Ovary (tissue), 9 donors: ENCODE results near the gene DDR2. TPM values are rescaled to one million over a fixed set of nuclear protein-coding genes. Genes with fewer than 3 reads are reported as not detected.

Experiments
- DNase-seq, 5 donors: peaks; one replicate each; pipeline ENCODE4 v3.0.0-alpha.2; 2019 to 2020
- H3K27ac ChIP-seq, 2 donors: fragments of 200-600 bp; one replicate each; pipeline versions ENCODE4 v1.5.1 to v1.8.0; 2019 to 2022
- H3K27me3 ChIP-seq: fragments of 200-600 bp; one replicate; pipeline ENCODE4 v1.8.0; 2022
- H3K36me3 ChIP-seq: fragments of 200-600 bp; sonication (generic); one replicate; pipeline ENCODE4 v1.5.1; 2019
- H3K4me1 ChIP-seq: one replicate; pipeline ENCODE4 v1.8.1; 2013; ENCODE audit warnings: mild to moderate bottlenecking, moderate library complexity; ENCODE audit not compliant: insufficient read depth
- H3K4me3 ChIP-seq: fragments of 200-600 bp; sonication (generic); one replicate; pipeline ENCODE4 v1.5.1; 2017
- H3K9me3 ChIP-seq, 2 donors: fragments of 200-600 bp in 1 of 2; sonication (generic) in 1 of 2; one replicate each; pipeline versions ENCODE4 v1.5.1 to v1.8.1; 2013 to 2019; ENCODE audit warnings: mild to moderate bottlenecking in 1 of 2, moderate library complexity in 1 of 2
- EP300 ChIP-seq: sonication (generic); formaldehyde crosslinking; IDR thresholded peaks from one replicate; pipeline ENCODE4 v1.6.1; 2017; ENCODE audit warnings: antibody characterized with exemption
- POLR2A ChIP-seq: fragments of 450-650 bp; IDR thresholded peaks from one replicate; pipeline ENCODE4 v1.6.1; 2017; ENCODE audit warnings: antibody characterized with exemption, mild to moderate bottlenecking, moderate library complexity
- WGBS, 3 donors: extraction: QIAGEN DNeasy Blood & Tissue Kit in 1 of 3; methylation state at CpG; one replicate each; pipeline versions ENCODE4 v1.1.5 to v1.1.7; 2013 to 2017; 5-methylcytosine and 5-hydroxymethylcytosine counted together
- intact Hi-C, 4 donors: fragments of 100-400 bp; cut with DNase I; formaldehyde crosslinking; loops; one replicate each; pipeline versions ENCODE4 v1.11.0 to v1.15.1; 2022 to 2023
- polyA plus RNA-seq, 2 donors: library from polyadenylated mRNA; stranded (reverse); fragments of 200-250 nt in 1 of 2; fragments of 350-450 nt in 1 of 2; fragmentation: Illumina TruSeq in 1 of 2; extraction: RNeasy Lipid Tissue Mini Kit (QIAGEN cat#74804) in 1 of 2; gene quantifications; one replicate each; pipeline ENCODE4 v1.2.3, GENCODE V29; 2013 to 2014
- total RNA-seq, 7 donors: library from RNA; depleted of rRNA in 2 of 7; stranded (reverse); fragments of >200 nt in 2 of 7; fragmentation: NEBNext Ultra II Directional in 3 of 7; extraction: Animal tissue kit (Norgen Biotek cat#: 25700) in 3 of 7; gene quantifications; one replicate each; pipeline versions ENCODE4 v1.1.0 to v1.2.4, GENCODE V29; 2016 to 2023
- TF ChIP-seq, protein P1 (sequence below), 3 donors: fragments of 450-650 bp in 2 of 3; fragments of 200-600 bp in 1 of 3; IDR thresholded peaks; one replicate each; pipeline versions ENCODE4 v1.5.1 to v1.8.0; 2016 to 2022; ENCODE audit warnings: antibody characterized with exemption in 3 of 3, mild to moderate bottlenecking in 1 of 3
- donor health status: DM: no; HTN: no; CAD: no; lungs with moderate emphysema.
- donor health status: DM: no; HTN: no; CAD: no.
- donor health status: Bipolar disorder and iron deficiency.
- donor health status: DM: yes; HTN: yes; CAD: no.
- donor health status: DM: no; HTN: no; CAD: no.
- donor health status: DM: yes; HTN: yes; CAD: no.

DDR2 gene
- total and polyA plus RNA-seq, 9 donors = 25.6 to 143 (median 79.0) TPM

DNA sequence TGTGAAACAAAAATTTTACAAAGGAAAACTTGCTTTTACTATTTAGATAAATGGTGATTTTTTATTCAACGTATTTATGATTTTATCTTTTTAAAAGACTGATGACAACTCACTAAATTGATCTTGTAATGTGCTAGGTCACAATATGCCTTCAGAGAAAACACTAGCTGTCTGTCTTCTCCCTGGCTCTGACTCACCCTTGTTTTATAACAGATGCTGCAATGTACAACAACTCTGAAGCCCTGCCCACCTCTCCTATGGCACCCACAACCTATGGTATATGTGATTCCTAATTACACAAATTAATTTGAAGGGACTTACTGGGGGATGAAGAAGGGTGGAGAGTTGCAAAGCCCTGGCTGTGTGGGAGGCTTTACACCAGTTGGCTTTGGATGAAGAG, 133.5 kb downstream of the DDR2 start:
- 89 to 94% (median 94%) methylated on average over 1 of the region's 1 CpG for WGBS, 3 donors
- Histone ChIP-seq H3K36me3 (no peaks in the 10 kb centered on the region), H3K9me3 (no peaks in the 10 kb centered on the region), H3K4me1 (no peaks in the 10 kb centered on the region), H3K27me3 (no peaks in the 10 kb centered on the region), H3K27ac (no peak overlapping the region), H3K4me3 (no peak overlapping the region)
- intact Hi-C loops = no loop called here
- TF ChIP-seq EP300 (no peak), POLR2A (no peak)
- TF ChIP-seq, protein P1, sequence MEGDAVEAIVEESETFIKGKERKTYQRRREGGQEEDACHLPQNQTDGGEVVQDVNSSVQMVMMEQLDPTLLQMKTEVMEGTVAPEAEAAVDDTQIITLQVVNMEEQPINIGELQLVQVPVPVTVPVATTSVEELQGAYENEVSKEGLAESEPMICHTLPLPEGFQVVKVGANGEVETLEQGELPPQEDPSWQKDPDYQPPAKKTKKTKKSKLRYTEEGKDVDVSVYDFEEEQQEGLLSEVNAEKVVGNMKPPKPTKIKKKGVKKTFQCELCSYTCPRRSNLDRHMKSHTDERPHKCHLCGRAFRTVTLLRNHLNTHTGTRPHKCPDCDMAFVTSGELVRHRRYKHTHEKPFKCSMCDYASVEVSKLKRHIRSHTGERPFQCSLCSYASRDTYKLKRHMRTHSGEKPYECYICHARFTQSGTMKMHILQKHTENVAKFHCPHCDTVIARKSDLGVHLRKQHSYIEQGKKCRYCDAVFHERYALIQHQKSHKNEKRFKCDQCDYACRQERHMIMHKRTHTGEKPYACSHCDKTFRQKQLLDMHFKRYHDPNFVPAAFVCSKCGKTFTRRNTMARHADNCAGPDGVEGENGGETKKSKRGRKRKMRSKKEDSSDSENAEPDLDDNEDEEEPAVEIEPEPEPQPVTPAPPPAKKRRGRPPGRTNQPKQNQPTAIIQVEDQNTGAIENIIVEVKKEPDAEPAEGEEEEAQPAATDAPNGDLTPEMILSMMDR (IDR thresholded peaks at IDR 0.05) = no peak
- no peak for DNase-seq

DNA sequence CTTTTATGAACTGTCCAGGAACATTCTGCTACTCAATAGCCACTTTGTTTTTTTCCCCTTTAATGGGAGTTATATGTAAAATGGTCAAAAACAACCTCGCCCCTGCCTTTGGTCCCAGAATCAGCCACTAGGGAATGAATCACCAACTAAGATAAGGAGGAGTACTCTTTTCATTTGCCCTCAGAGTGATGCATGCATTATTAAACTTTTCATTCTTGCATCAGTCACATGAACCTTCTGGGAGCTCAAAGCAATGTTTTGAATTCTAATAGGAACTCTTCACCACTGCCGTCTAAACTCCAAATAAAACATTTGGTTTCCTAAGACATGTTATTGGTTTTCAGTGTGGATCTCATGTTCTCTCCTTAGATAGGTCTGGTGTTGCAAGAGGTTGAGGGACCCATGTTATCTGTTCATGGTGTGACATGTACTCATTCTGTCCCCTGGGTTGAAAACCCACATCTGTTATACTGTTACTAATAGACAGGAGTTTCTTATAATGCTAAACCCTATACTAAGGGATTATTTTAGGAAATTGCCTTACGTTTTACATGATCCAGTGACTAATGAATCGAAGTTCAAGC, 140.4 kb downstream of the DDR2 start:
- no peak overlapping the region for H3K4me3 ChIP-seq
- no peaks in the 10 kb centered on the region for H3K36me3 ChIP-seq
- intact Hi-C loops = no loop called here
- no peak overlapping the region for H3K27ac ChIP-seq
- no peaks in the 10 kb centered on the region for H3K4me1 ChIP-seq
- H3K9me3 ChIP-seq = no peaks in the 10 kb centered on the region
- WGBS, 3 donors = 48 to 66% (median 62%) methylated on average over 4 of the region's 4 CpGs
- TF ChIP-seq EP300 = no peak
- TF ChIP-seq, protein P1 (IDR thresholded peaks at IDR 0.05) = no peak
- TF ChIP-seq POLR2A = no peak
- H3K27me3 ChIP-seq = no peaks in the 10 kb centered on the region
- DNase-seq = no peak

DNA sequence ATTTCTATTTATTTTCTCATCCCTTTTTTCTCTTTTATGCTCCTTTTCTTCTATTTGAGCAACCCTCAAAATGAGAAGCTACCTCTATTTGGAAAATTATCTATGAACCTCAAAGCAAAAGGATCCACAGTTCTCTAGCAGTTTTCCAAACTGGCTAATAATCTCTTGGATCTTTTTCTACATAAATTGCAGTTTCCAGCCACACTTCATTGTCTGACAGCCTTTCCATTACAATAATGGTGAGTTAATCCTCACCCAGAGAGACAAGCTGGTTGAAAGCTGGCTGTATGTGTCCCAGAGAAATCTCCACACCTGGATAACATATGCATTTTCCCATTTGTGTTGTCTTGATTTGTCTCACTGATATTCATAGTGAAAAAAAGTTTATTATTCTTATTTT, 141.7 kb downstream of the DDR2 start:
- intact Hi-C loops = no loop called here
- no peak for DNase-seq
- no peak overlapping the region for H3K27ac ChIP-seq
- TF ChIP-seq POLR2A (no peak), EP300 (no peak)
- TF ChIP-seq, protein P1 (IDR thresholded peaks at IDR 0.05) = no peak
- no peaks in the 10 kb centered on the region for H3K27me3 ChIP-seq
- no peaks in the 10 kb centered on the region for H3K36me3 ChIP-seq
- no peaks in the 10 kb centered on the region for H3K9me3 ChIP-seq
- H3K4me1 ChIP-seq = no peaks in the 10 kb centered on the region
- no peak overlapping the region for H3K4me3 ChIP-seq

DNA sequence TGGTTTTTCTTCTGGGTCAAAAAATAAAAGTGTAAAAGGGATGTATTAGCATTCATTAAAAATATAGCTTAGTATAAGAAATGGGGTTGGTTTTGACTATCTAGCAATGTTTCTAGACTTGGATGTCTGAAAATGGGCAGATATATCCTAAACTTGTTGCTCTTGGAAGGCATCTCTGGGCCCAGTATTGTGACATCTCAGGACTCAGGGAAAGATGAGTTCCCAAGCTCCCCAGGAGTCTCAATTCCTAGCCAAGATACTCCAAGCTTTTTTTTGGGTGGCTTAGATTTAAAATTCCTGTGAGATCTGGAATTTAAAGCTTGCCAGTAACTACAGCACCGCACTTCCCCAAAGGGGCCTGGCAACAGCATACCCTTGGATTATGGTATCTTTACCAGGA, 146.8 kb downstream of the DDR2 start:
- no peak for TF ChIP-seq POLR2A
- no peak for TF ChIP-seq EP300
- TF ChIP-seq, protein P1 (IDR thresholded peaks at IDR 0.05) = no peak
- no peaks in the 10 kb centered on the region for H3K4me1 ChIP-seq
- H3K9me3 ChIP-seq = no peaks in the 10 kb centered on the region
- no peak overlapping the region for H3K27ac ChIP-seq
- intact Hi-C loops = no loop called here
- WGBS, 3 donors = 83 to 96% (median 84%) methylated on average over 1 of the region's 1 CpG
- H3K27me3 ChIP-seq = no peaks in the 10 kb centered on the region
- DNase-seq = no peak
- no peak overlapping the region for H3K4me3 ChIP-seq
- no peaks in the 10 kb centered on the region for H3K36me3 ChIP-seq
